T1000 (cell line): Measurements from ENCODE around the gene KLHL29.

ENCODE experiments used
- DNase-seq: peaks from one replicate; lab custom pipeline; 2025; ENCODE audit warnings: mixed read lengths; lab: John Stamatoyannopoulos, UW

The KLHL29 gene

GRCh38 chr2:23571085-23571484 lies 186.1 kb downstream of the KLHL29 start:
- DNase-seq, result no peak

GRCh38 chr2:23571527-23572282 lies 186.7 kb downstream of the KLHL29 start:
- DNase-seq, result no peak

DNA sequence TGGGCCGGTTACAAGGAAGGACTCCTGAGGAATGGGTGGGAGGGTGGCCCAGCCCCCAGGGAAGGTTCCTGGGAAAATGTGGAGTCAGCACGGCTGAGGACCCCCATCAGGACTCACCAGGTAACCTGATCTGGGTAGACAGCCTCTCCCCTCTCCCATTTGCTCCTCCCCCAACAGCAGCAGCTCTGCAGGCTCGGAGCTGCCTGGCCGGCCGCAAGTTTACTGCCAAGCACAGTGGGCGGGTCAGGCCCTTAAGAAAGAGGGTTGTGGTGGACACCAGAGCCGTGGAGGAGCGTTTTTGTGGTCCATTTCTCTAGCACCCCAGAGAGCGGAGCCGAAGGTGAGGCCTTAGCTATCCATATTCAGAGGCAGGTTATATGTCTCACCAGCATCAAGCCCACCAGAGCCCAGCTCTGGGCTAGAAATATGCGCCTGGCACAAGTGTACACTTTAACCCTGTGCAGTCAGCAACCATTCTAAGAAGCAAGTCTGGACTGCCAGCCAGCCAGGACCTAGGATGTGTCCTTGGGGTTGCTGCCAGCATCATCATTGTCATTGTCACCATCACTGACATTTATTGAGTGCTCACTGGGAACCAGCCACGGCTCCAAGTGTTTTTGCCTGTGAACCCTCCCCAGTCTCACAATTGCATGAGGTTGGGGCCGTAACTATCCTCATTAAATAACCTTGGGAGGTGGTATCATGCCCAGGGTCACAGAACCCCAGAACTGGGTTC lies 190.1 kb downstream of the KLHL29 start:
- DNase-seq, result no peak

- DNase-seq, result no peak
Measured at GRCh38 chr2:23578964-23579671, 194.1 kb downstream of the KLHL29 start.

- DNase-seq, result no peak
Measured at GRCh38 chr2:23579674-23580073, 194.7 kb downstream of the KLHL29 start.

DNA sequence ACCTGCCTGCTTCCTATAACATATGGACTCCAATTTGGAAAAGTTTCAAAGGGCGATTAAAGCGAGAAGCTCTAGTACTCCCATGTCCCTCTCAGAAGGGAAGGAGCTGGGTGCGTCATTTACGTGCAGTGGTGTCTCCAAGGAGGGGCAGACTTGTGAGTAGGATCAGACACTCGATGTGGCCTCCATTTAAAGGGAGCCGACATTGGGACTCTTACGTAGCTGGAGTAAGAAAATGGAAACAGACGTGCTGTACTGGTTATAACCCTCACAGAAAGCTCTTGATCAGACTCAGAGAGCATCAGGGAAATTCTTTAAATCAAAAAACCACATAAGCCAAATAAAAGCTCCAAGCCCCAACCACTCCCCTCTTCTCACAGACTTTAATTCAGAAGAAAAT lies 198.5 kb downstream of the KLHL29 start:
- DNase-seq, result no peak

DNA sequence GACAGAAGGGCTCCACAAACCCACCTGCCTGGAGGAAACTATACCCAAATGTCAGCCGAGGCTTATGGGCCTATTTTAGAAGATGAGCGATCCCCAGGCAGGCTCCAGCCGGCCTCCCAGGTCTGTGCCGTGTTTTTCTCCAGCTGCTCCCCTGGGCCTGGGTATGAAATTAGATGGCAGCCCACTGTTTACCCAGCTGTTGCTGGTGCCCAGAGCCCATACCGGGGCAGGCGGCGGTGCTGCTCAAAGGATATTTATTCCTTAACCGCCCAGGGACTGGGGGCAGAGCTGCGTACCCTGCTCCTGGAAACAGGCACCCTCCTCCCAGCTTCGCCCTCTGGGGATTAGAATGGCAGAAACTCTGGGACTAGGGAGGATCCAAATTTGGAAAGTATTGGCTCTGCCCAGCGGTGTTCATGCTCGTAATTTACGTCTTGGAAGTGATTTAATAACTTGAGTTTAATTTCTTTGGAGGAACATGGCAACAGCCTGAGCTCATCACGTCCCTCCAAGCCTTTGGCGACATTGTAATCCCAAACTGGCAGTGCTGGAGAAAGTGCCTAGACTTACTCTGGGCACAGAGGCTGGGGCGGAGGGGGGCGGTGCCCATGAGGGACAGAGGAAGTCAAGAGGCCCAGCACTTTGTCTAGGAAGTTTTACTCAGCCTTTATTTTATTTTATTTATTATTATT lies 199.2 kb downstream of the KLHL29 start:
- no peak for DNase-seq

GRCh38 chr2:23585273-23586170 lies 200.5 kb downstream of the KLHL29 start:
- DNase-seq, result no peak

DNA sequence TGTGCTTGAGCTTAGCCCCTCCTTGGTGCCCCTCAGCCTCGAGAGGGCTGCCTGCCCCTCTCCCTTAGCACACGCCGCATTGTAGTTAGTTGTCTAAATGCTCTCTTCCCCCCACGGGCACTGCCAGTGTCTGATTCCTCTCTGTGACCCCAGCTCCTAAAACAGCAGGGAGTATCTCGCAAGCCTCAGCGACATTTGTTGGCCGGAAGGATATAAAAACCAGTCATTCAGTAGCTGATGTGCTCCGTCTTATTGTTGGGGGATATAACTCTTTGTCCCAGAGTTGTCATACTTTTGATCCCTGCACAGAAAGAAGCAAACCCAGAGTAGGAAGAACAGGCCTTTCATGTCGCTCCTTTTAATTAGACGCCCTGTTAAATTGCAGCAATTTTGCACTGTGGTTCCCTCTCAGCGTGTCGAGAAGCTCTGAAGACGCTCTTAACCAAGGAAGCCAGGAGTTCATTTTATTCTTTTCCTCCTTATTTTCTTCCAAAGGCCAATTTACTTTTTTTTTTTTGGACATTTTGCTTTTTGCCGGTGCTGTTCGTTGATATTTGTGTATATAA lies 201.8 kb downstream of the KLHL29 start:
- no peak for DNase-seq

DNA sequence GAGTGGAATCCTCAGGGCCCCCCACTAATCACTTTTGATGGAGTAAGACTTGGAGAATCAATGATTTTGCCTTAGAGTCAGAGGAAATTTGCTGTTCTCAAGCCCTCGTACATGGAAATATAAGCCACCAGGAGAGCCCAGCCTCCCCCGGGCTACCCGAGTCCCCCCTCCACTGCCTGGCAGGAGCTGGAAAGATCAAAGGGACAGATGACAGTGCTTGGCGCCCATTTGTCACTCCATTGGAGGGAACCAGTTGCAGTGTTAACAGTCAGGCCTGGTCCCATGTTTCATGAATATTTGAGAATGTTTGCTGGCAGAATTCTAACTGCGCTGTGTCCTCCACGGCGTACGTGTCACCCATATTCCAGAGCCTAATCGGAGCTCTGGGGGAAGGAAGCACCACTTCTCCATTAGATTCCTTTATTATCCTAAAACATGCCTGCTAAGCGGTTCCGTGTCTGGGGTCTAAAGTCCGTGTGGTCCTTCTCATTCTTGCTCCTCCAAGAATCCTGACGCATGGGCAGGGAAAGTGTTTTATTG lies 202.4 kb downstream of the KLHL29 start:
- no peak for DNase-seq

GRCh38 chr2:23588106-23588505 lies 203.1 kb downstream of the KLHL29 start:
- no peak for DNase-seq

DNA sequence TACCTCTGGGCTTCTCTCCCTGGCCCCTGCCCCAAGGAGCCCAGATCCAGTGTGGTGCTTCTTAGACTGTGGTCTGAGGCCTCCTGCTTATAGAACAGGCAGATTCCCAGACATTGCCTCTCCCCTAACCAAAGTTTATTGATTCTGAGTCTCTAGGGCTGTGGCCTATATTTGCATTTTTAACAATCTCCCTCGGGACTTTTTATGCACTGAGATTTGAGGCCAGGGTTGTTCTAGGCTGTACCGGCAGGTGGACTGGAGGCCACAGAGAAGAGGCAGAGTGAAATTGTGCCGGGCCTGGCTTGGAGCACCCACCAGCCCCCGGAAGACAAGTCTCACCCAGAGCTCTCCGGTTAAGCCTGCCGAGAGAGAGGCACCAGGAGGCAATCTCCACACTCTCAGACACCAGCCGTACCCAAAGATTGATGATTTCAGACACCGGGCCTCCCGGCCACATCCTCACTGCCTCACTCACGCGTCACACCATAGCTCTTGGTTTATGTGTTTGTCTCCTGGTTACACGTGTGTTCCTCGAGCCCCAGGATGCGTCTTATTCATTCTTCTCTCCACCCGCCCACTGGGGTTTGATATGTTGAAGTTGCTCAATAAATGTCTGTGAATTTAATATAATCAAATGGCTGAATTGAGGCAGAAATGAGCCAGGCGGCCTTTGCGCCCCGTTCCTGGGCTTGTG lies 203.7 kb downstream of the KLHL29 start:
- DNase-seq, result no peak

DNA sequence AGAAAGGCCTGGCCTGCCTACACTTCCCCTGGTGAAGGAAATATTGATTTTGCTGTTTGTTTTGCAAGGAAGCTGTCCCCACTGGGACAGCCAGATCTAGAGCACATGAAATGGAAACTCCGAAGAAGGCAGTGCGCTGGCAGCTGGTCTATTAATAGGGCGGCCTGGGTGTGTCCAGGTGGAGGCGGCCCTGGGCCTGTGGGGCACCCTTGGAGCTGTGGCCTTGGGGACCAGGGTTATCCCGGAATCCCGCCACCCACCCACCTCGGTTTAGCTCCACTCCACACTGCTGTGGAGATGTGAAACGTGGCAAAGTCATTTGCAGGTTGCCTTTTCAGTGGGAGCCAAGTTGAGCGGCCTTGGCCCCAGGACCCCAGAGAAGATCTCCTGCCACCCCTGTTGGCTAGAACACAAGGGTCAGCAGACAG lies 204.3 kb downstream of the KLHL29 start:
- no peak for DNase-seq

GRCh38 chr2:23589739-23590138 lies 204.8 kb downstream of the KLHL29 start:
- no peak for DNase-seq

DNA sequence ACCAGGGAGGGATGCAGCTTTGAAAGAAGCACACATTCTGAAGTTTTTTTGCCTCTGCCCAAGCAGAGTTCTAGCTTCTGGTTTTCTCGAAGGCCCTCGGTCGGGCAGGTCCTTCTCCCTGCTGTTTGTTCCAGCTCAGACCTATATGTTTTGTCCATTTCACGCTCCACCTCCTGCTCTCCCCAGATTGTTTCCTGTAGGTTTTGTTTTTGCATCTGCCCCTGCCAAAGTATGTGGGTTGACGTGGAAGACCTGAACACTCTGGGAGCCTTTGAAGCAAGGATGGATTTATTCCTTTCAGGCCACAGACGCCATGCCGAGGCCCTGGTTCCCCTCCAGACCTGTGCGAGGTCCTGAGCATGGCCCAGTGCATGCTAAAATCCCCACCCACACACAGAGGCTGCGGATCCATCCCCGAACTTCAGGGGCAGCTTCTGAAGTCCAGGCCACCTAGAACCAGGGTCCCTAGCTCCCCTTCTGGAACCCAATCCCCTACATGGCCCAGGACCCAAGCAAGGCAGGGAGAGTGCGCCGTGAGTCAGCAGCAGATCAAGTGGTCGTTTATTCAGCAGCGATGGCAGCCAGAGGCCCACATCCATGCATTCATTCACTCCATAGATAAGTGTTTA lies 205.4 kb downstream of the KLHL29 start:
- DNase-seq, result no peak

DNA sequence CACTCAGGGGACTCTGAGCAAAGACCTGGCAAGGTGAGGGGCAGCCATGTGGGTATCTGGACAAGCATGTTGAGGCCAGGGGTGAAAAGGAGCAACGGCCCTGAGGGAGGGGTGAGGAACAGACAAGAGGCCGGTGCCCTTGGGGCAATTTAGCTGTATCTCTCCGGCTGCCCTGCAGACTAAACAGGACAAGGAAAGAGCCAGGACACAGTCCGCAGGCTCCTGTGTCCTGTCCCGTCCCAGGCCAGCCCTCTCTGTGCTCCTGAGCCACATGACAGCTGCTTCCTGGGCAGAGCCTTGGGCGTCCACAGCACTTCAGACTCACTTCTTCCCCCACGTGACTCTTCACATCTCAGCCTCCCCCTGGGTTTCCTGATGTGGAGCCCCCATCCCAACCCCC lies 206.1 kb downstream of the KLHL29 start:
- no peak for DNase-seq

DNA sequence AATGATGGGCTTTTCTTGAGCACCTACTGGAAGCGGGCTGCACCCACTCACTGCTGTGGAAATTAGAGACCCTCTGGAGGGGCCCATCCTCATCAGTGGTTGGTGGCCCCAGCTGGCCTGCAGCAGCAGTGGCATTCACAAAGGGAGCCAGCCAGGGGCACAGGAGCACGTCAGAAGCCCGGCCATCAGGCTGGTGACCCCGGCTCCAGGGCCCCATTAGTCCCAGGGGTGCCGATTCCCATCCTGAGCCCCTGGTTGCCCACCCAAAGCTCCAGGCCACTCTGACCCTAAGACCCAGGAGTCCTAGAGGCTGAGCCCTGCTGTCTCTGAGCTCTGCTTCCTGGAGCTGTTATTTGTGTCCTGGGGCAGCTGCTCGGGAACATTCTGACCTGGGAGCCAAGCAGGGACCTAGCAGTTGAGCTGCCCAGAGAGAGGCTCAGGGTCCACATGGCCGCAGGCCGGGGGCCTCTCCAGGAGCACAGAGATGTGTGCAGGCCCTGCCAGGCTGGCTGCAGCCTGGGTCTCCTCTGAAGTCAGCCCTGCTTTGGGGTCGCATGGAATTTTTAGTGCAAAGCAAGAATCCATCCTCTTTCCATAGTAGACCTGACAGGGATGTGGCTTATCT lies 207.2 kb downstream of the KLHL29 start:
- DNase-seq, result no peak

DNA sequence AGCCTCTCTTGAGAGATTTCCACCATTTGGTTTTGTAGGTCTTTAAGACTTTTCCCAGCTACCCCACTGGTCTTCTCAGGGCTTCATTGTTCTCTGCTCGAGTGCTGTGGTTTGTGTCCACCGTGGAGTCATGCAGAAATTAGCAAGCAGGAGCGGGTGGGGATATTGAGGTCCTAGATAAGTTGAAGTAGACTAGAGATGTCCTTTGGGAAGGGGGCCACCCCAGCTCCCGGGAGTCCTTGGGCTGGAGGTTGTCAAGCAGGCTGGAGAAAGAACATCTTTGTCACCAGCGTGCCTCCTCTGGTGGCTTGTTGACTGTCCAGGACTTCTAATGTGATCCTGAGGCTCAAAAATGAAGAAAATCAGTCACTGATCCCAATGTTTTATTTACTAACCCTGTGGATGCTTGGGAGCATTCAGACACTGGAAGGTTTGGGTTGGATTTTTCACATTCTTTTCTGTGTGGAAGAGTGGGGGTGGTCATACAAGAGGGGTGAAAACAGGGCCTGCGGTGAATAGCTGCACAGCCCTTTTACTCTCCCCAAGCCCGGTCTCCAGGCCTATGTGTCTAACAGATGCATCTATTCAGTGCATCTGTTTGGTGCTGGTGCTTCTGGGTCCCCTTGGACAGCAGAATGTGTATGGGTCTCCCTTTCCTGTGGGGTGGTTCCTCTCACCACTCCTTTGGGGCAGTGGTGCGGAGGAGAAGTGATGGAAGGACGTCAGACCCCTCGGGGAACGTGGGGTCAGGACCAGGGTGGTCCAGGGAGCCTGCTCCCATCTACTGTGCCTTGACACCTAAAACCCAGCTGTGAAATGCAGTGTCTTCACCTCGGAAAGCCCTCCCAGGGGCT lies 208.1 kb downstream of the KLHL29 start:
- DNase-seq, result no peak
